Nephron (organoid): Measurements from ENCODE around the gene TDRD1.
A peak's percentile ranks its signal among the peaks of the same experiment; 100 is the strongest.

Experiments used
- H3K27ac Mint-ChIP-seq, 3 experiments: 2 replicates each; pipeline ENCODE4 v1.8.0; 2020; ENCODE audit warnings: mixed read lengths in 3 of 3, mild to moderate bottlenecking in 2 of 3, moderate library complexity in 1 of 3
- H3K27me3 Mint-ChIP-seq: 2 replicates; pipeline ENCODE4 v1.8.0; 2021; ENCODE audit warnings: low read depth, mild to moderate bottlenecking, moderate library complexity, mixed read lengths
- H3K36me3 Mint-ChIP-seq: 2 replicates; pipeline ENCODE4 v1.8.0; 2020; ENCODE audit warnings: low read depth, mixed read lengths
- H3K4me1 Mint-ChIP-seq: 2 replicates; pipeline ENCODE4 v1.8.0; 2020; ENCODE audit warnings: mixed read lengths
- H3K4me3 Mint-ChIP-seq, 3 experiments: 2 replicates each; pipeline ENCODE4 v1.8.0; 2020; ENCODE audit warnings: mild to moderate bottlenecking in 3 of 3, mixed read lengths in 3 of 3, moderate library complexity in 2 of 3
- H3K9me3 Mint-ChIP-seq: 2 replicates; pipeline ENCODE4 v1.8.0; 2020; ENCODE audit warnings: mixed read lengths
- TF ChIP-seq, protein P1 (sequence below), 3 experiments: fragments of 200-600 bp; sonication (generic); IDR thresholded peaks; one replicate each; pipeline ENCODE4 v1.5.0; 2021; ENCODE audit warnings: antibody characterized with exemption in 3 of 3; ENCODE audit not compliant: unreplicated experiment in 3 of 3

Gene TDRD1

DNA sequence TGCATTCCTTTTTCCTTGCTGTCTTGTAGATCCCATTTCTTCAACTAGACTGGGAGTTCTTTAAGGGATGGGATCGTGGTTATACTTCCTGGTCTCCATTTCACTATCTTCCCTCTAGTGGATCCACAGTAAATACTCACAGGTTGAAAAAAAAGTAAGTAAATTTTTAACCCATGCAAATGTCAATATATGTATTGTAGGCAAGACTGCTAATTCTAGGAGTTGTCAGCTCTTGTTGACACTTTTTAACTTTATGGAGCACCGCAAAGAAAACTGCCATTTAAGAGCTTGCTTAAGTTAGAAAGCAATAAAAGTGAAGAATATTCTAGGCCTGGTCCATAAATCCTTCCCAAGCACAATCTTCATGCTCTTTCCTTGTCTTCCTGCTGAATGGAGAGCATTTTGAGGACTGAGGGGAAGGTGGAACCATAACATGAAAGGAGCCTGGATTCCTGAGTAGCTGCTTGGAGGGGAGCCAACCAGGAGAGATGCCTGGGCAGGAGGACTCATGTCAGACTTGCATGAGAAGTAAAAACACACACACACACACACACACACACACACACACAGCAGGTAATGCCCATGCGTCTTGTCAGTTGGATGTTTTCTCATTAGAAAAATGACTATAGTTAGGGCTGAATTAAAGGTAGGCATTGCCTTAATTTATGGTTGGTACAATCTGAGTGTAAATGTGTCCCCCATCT lies 92.1 kb downstream of the TDRD1 start:
- TF ChIP-seq, protein P1, sequence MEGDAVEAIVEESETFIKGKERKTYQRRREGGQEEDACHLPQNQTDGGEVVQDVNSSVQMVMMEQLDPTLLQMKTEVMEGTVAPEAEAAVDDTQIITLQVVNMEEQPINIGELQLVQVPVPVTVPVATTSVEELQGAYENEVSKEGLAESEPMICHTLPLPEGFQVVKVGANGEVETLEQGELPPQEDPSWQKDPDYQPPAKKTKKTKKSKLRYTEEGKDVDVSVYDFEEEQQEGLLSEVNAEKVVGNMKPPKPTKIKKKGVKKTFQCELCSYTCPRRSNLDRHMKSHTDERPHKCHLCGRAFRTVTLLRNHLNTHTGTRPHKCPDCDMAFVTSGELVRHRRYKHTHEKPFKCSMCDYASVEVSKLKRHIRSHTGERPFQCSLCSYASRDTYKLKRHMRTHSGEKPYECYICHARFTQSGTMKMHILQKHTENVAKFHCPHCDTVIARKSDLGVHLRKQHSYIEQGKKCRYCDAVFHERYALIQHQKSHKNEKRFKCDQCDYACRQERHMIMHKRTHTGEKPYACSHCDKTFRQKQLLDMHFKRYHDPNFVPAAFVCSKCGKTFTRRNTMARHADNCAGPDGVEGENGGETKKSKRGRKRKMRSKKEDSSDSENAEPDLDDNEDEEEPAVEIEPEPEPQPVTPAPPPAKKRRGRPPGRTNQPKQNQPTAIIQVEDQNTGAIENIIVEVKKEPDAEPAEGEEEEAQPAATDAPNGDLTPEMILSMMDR (IDR thresholded peaks at IDR 0.05; ENCODE audit: unreplicated experiment in 3 of 3), result no peak
- Mint-ChIP-seq H3K36me3 (no peaks in the 10 kb centered on the region), H3K9me3 (no peaks in the 10 kb centered on the region), H3K27me3 (peaks cover 11% of the 10 kb centered on the region), H3K27ac (peak overlapping the region in 1 of 3 experiments; percentile 16), H3K4me1 (peaks cover 23% of the 10 kb centered on the region), H3K4me3 (no peak overlapping the region)

DNA sequence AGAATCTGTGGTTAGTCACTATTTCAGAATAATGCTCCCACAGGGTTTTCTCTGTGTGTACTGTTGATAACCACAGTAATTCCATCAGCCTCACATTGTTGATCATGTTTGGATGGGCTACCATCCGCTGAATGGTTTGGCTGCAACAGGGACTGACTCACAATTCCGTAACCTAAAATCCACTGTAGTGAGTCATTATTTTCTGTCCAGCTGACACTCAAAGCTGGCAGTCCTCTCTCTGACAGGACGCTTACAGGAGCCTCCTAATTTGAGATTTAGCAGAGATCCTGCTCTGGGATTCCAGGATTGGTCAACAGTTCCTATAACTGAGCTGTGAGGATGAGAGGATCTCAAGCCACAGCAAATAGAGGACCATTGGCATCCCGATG lies 92.6 kb downstream of the TDRD1 start:
- Mint-ChIP-seq H3K4me1 (peaks cover 18% of the 10 kb centered on the region), H3K27ac (no peak overlapping the region), H3K27me3 (peaks cover 11% of the 10 kb centered on the region), H3K4me3 (no peak overlapping the region), H3K36me3 (no peaks in the 10 kb centered on the region), H3K9me3 (no peaks in the 10 kb centered on the region)
- TF ChIP-seq, protein P1 (IDR thresholded peaks at IDR 0.05; ENCODE audit: unreplicated experiment in 3 of 3), result no peak

DNA sequence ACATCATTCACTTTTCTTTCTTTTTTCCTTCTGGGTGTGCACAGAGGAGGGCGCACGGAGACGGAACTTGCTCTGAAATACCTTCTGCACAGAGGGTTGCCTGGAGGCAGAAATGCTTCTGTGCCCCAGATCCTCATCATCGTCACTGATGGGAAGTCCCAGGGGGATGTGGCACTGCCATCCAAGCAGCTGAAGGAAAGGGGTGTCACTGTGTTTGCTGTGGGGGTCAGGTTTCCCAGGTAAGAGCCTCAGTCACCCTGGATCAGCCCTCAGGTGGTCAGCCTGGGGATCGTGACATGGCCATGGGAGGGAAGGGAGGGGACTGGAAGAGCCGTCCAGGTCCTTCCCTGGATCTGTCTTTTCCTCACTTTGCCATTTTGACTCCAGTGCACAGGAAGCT lies 93.5 kb downstream of the TDRD1 start:
- H3K36me3 Mint-ChIP-seq, result no peaks in the 10 kb centered on the region
- H3K4me1 Mint-ChIP-seq, result peaks cover 17% of the 10 kb centered on the region
- H3K27ac Mint-ChIP-seq, result no peak overlapping the region
- TF ChIP-seq, protein P1 (IDR thresholded peaks at IDR 0.05; ENCODE audit: unreplicated experiment in 3 of 3), result no peak
- H3K9me3 Mint-ChIP-seq, result no peaks in the 10 kb centered on the region
- H3K27me3 Mint-ChIP-seq, result peaks cover 8% of the 10 kb centered on the region
- H3K4me3 Mint-ChIP-seq, result no peak overlapping the region

DNA sequence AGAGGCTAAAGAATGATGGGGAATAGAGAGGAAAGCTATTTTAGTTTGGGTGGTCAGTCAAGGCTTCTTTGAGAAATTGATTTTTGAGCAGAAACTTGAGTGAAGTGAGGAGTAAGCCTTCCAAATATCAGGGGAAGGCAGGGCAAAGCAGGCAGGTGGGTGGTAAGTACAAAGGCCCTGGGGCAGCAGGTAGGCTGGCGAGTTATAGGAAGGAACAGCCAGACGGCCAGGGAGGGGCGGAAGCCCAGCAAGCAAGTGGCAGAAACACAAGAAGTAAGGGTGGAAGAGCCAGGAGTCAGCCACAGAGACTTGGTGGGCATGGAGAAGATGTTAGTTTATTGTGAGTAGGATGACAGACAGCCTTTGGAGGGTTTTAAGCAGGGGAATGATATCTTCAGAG lies 94.8 kb downstream of the TDRD1 start:
- Mint-ChIP-seq H3K27ac (no peak overlapping the region), H3K9me3 (no peaks in the 10 kb centered on the region), H3K4me3 (no peak overlapping the region), H3K27me3 (peaks cover 7% of the 10 kb centered on the region), H3K4me1 (peaks cover 17% of the 10 kb centered on the region), H3K36me3 (no peaks in the 10 kb centered on the region)
- TF ChIP-seq, protein P1 (IDR thresholded peaks at IDR 0.05; ENCODE audit: unreplicated experiment in 3 of 3), result no peak

DNA sequence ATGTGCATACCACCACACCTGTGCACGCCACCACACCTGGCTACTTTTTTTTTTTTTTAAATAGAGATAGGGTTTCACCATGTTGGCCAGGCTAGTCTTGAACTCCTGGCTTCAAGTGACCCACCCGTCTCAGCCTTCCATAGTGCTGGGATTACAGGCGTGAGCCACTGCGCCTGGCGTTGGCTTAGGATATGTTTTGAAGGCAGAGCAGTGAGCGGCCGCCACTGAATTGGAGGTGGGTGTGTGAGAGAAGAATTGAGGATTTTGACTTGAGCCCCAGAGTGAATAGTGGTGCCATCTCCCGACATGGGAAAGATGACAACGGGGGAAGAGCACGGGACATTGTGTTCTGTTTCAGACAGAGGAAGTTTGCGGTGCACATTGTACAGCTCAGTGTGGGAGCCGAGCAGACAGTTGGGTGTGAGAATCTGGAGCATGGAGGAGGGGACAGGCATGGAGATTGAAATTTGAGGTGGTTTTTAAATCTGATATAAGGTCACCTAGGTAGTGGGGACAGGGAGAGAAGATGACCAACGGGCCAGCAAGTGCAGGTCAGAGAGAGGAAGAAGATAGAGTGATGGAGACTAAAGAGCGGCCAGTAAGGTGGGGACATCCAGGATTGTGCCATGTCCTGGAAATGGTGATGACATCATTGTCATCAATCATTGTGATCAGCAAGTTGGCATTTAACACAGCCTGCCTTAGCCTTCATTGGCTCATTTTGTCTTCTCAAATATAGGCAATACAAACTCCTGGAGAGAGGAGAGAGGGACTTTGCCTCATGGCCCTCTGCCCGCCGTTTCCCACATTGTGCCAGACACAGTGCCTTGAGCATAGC lies 95.7 kb downstream of the TDRD1 start:
- Mint-ChIP-seq H3K4me3 (no peak overlapping the region), H3K4me1 (peaks cover 13% of the 10 kb centered on the region)
- TF ChIP-seq, protein P1 (IDR thresholded peaks at IDR 0.05; ENCODE audit: unreplicated experiment in 3 of 3), result no peak

More for the DNA sequence above, 95.7 kb downstream of the TDRD1 start:
- Mint-ChIP-seq H3K9me3 (no peaks in the 10 kb centered on the region), H3K27ac (no peak overlapping the region), H3K27me3 (peaks cover 7% of the 10 kb centered on the region), H3K36me3 (no peaks in the 10 kb centered on the region)
